Kidney (tissue), 22 donors: ENCODE results near the gene ERVK3-1. TPM values are rescaled to one million over a fixed set of nuclear protein-coding genes. Genes with fewer than 3 reads are reported as not detected.
"Not testable (repeated sequence)": the region's sequence is repeated elsewhere in the genome, so short reads cannot be mapped to it uniquely, and the experiment has no call there.

Experiments
- DNase-seq, 5 donors: peaks; one replicate each; pipeline ENCODE4 v3.0.0-alpha.2; 2013 to 2020
- FAIRE-seq: peaks from 2 replicates; lab custom pipeline; 2012; peaks lifted over from hg19 to GRCh38; lab: Jason Lieb, UNC
- H3K27ac ChIP-seq, 2 donors: one replicate each; pipeline ENCODE4 v1.7.0; 2013; ENCODE audit warnings: low read depth in 2 of 2, low read length in 2 of 2, inconsistent platforms in 1 of 2
- H3K27me3 ChIP-seq: one replicate; pipeline ENCODE4 v1.7.1; 2013; ENCODE audit warnings: low read length, inconsistent platforms; ENCODE audit not compliant: control insufficient read depth, insufficient read depth
- H3K36me3 ChIP-seq, 3 donors: one replicate each; pipeline versions ENCODE4 v1.7.0 to v1.7.1; 2013; ENCODE audit warnings: low read length in 3 of 3, control low read depth in 1 of 3, inconsistent platforms in 1 of 3; ENCODE audit not compliant: insufficient read depth in 3 of 3, control insufficient read depth in 2 of 3
- H3K4me1 ChIP-seq, 3 donors: one replicate each; pipeline versions ENCODE4 v1.7.0 to v1.7.1; 2013; ENCODE audit warnings: low read length in 3 of 3, inconsistent platforms in 1 of 3, low read depth in 1 of 3; ENCODE audit not compliant: control insufficient read depth in 2 of 3, insufficient read depth in 2 of 3
- H3K4me3 ChIP-seq, 3 donors: one replicate each; pipeline versions ENCODE4 v1.7.0 to v1.8.1; 2013; ENCODE audit warnings: low read length in 3 of 3, control low read depth in 1 of 3, inconsistent platforms in 1 of 3
- H3K9ac ChIP-seq, 3 donors: one replicate each; pipeline versions ENCODE4 v1.7.0 to v1.7.1; 2013; ENCODE audit warnings: low read length in 3 of 3, control low read depth in 1 of 3, inconsistent platforms in 1 of 3
- H3K9me3 ChIP-seq, 3 donors: one replicate each; pipeline versions ENCODE4 v1.7.0 to v1.7.1; 2013; ENCODE audit warnings: low read length in 3 of 3, control low read depth in 1 of 3, inconsistent platforms in 1 of 3; ENCODE audit not compliant: control insufficient read depth in 2 of 3, insufficient read depth in 1 of 3
- CTCF ChIP-seq: IDR thresholded peaks from 3 replicates; pipeline ENCODE4 v1.5.1; 2012; ENCODE audit warnings: mild to moderate bottlenecking, moderate library complexity, borderline replicate concordance; ENCODE audit not compliant: insufficient read depth; ENCODE audit errors: extremely low read depth
- intact Hi-C: fragments of 100-400 bp; cut with DNase I; formaldehyde crosslinking; loops from one replicate; pipeline ENCODE4 v1.11.1; 2022
- long read RNA-seq, 10 donors: library from polyadenylated mRNA in 1 of 10; unstranded in 1 of 10; transcript quantifications; one replicate each; pipeline ENCODE4 v2.0.0 and lab custom pipeline, GENCODE V29; 2021 to 2026
- polyA plus RNA-seq: library from polyadenylated mRNA; stranded (reverse); fragments of 350-450 nt; fragmentation: Illumina TruSeq; extraction: RNeasy Lipid Tissue Mini Kit (QIAGEN cat#74804); gene quantifications from one replicate; pipeline ENCODE4 v1.2.3, GENCODE V29; 2014; ENCODE audit warnings: low read depth, low replicate concordance; ENCODE audit not compliant: insufficient read depth
- total RNA-seq: library from RNA; stranded (reverse); fragmentation: NEBNext Ultra II Directional; extraction: Animal tissue kit (Norgen Biotek cat#: 25700); gene quantifications from one replicate; pipeline ENCODE4 v1.2.1, GENCODE V29; 2021
- donor health status: control.
- donor health status: control.
- donor health status: control.
- donor health status: control.
- donor health status: control.
- donor health status: DM: yes; HTN: yes; CAD: no.
- donor health status: Normal renal cell carcinoma (clear cell type).

Gene ERVK3-1
- 35.4 TPM for total RNA-seq
- polyA plus RNA-seq: 41.6 TPM
- long read RNA-seq, donor 1, transcript ERVK3-1-201 (4 exons, 1,469 nt): major isoform, 10 of 70 reads
- long read RNA-seq, donor 1, partial matches to known transcripts: 31 of 70 reads
- long read RNA-seq, donor 1, other reads (novel, unspliced or antisense): 25 of 70 reads
- long read RNA-seq, donor 2, transcript ERVK3-1-203 (2 exons, 616 nt): minor isoform, 5 of 72 reads
- long read RNA-seq, donor 2, transcript ERVK3-1-201 (4 exons, 1,469 nt): major isoform, 17 of 72 reads
- long read RNA-seq, donor 2, partial matches to known transcripts: 24 of 72 reads
- long read RNA-seq, donor 2, other reads (novel, unspliced or antisense): 22 of 72 reads
- long read RNA-seq, donor 3, transcript ERVK3-1-201 (4 exons, 1,469 nt): major isoform, 21 of 28 reads
- long read RNA-seq, donor 3, partial matches to known transcripts: 0 of 28 reads
- long read RNA-seq, donor 3, other reads (novel, unspliced or antisense): 0 of 28 reads
- long read RNA-seq, donor 4, transcript ERVK3-1-201 (4 exons, 1,469 nt): major isoform, 16 of 17 reads
- long read RNA-seq, donor 4, partial matches to known transcripts: 0 of 17 reads
- long read RNA-seq, donor 4, other reads (novel, unspliced or antisense): 0 of 17 reads
- long read RNA-seq, donor 5, partial matches to known transcripts: 0 of 2 reads
- long read RNA-seq, donor 5, other reads (novel, unspliced or antisense): 0 of 2 reads
- long read RNA-seq, donor 6, transcript ERVK3-1-201 (4 exons, 1,469 nt): major isoform, 15 of 20 reads
- long read RNA-seq, donor 6, partial matches to known transcripts: 0 of 20 reads
- long read RNA-seq, donor 6, other reads (novel, unspliced or antisense): 0 of 20 reads
- long read RNA-seq, donor 7, transcript ERVK3-1-201 (4 exons, 1,469 nt): major isoform, 18 of 26 reads
- long read RNA-seq, donor 7, partial matches to known transcripts: 0 of 26 reads
- long read RNA-seq, donor 7, other reads (novel, unspliced or antisense): 4 of 26 reads
- long read RNA-seq, donor 8, transcript ERVK3-1-201 (4 exons, 1,469 nt): major isoform, 19 of 20 reads
- long read RNA-seq, donor 8, partial matches to known transcripts: 0 of 20 reads
- long read RNA-seq, donor 8, other reads (novel, unspliced or antisense): 0 of 20 reads
- long read RNA-seq, donor 9, transcript ERVK3-1-201 (4 exons, 1,469 nt): major isoform, 11 of 15 reads
- long read RNA-seq, donor 9, partial matches to known transcripts: 0 of 15 reads
- long read RNA-seq, donor 9, other reads (novel, unspliced or antisense): 0 of 15 reads
- long read RNA-seq, donor 10, transcript ERVK3-1-204 (2 exons, 3,889 nt): minor isoform, 6 of 98 reads
- long read RNA-seq, donor 10, transcript ERVK3-1-201 (4 exons, 1,469 nt): major isoform, 12 of 98 reads
- long read RNA-seq, donor 10, partial matches to known transcripts: 43 of 98 reads
- long read RNA-seq, donor 10, other reads (novel, unspliced or antisense): 35 of 98 reads

GRCh38 chr19:58305065-58305931 lies at the start of gene ERVK3-1:
Gene ERVK3-1 (plus strand): TSS chr19:58305377. CDS start chr19:58312169, 6,792 bp downstream.
- peak within 1 kb of the TSS; percentile 70 to 88 (median 87) for H3K9ac ChIP-seq
- H3K27me3 ChIP-seq: no peaks in the 10 kb centered on the region
- FAIRE-seq (peak; percentile 83), DNase-seq (peak; percentile 96 to 99 (median 98))
- peak; percentile 17 for TF ChIP-seq CTCF
- H3K36me3 ChIP-seq: peaks cover 6 to 11% (median 7%) of the 10 kb centered on the region in 3 donors
- H3K9me3 ChIP-seq: no peaks in the 10 kb centered on the region
- H3K4me3 ChIP-seq: peak within 1 kb of the TSS; percentile 80 to 97 (median 94)
- peaks cover 0 to 10% (median 0%) of the 10 kb centered on the region in 3 donors for H3K4me1 ChIP-seq
- H3K27ac ChIP-seq: peak within 1 kb of the TSS; percentile 88 to 97
- intact Hi-C loops: no loop called here

GRCh38 chr19:58258259-58258658 lies 46.9 kb upstream of the ERVK3-1 start:
- intact Hi-C loops: loop anchor here (10.0 kb wide), 1 partner anchor 53 kb away; no protein-coding TSS in a partner anchor
- H3K27ac ChIP-seq, H3K9ac ChIP-seq, DNase-seq, FAIRE-seq, H3K4me1 ChIP-seq, H3K27me3 ChIP-seq, H3K4me3 ChIP-seq: not testable (repeated sequence)
- peaks cover 35 to 73% (median 44%) of the 10 kb centered on the region in 3 donors for H3K36me3 ChIP-seq
- peaks cover 27 to 96% (median 67%) of the 10 kb centered on the region in 3 donors for H3K9me3 ChIP-seq

- no peaks in the 10 kb centered on the region for H3K4me1 ChIP-seq
- intact Hi-C loops: no loop called here
- DNase-seq (no peak), FAIRE-seq (no peak)
- H3K27me3 ChIP-seq: no peaks in the 10 kb centered on the region
- peaks cover 26 to 95% (median 68%) of the 10 kb centered on the region in 3 donors for H3K9me3 ChIP-seq
- no peak for TF ChIP-seq CTCF
- peaks cover 27 to 61% (median 34%) of the 10 kb centered on the region in 3 donors for H3K36me3 ChIP-seq
- H3K9ac ChIP-seq: no peak overlapping the region
- H3K4me3 ChIP-seq: peak overlapping the region in 2 of 3 donors; percentile 32 to 35
- no peak overlapping the region for H3K27ac ChIP-seq
These were observed 43.6 kb upstream of the ERVK3-1 start for GRCh38 chr19:58261600-58261967.
